Subcutaneous adipose tissue (tissue), 4 donors: Measurements from ENCODE around the gene HK1. TPM values are rescaled to one million over a fixed set of nuclear protein-coding genes. Genes with fewer than 3 reads are reported as not detected.

Experiments used
- total RNA-seq, 4 donors: library from RNA; depleted of rRNA; stranded (reverse); fragments of >200 nt; gene quantifications; one replicate each; pipeline ENCODE4 v1.1.0, GENCODE V29; 2016
- TF ChIP-seq, protein P1 (sequence below): fragments of 450-650 bp; IDR thresholded peaks from one replicate; pipeline ENCODE4 v1.5.1; 2016; ENCODE audit warnings: low read depth, mild to moderate bottlenecking, control low read depth, antibody characterized with exemption, moderate library complexity

The HK1 gene
- total RNA-seq, 4 donors from 2014 or later = 54.4 to 72.2 (median 57.8) TPM

DNA sequence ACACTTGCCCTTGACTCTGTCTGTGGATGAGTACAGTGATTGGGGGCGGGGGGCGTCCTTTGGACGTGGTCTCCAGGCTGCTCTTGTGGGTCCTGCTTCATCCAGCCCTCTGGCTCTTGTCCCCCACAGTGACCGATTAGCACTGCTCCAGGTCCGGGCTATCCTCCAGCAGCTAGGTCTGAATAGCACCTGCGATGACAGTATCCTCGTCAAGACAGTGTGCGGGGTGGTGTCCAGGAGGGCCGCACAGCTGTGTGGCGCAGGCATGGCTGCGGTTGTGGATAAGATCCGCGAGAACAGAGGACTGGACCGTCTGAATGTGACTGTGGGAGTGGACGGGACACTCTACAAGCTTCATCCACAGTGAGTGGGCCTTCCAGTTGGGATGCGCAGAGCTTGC is 120.2 kb downstream of the HK1 start:
- TF ChIP-seq, protein P1, sequence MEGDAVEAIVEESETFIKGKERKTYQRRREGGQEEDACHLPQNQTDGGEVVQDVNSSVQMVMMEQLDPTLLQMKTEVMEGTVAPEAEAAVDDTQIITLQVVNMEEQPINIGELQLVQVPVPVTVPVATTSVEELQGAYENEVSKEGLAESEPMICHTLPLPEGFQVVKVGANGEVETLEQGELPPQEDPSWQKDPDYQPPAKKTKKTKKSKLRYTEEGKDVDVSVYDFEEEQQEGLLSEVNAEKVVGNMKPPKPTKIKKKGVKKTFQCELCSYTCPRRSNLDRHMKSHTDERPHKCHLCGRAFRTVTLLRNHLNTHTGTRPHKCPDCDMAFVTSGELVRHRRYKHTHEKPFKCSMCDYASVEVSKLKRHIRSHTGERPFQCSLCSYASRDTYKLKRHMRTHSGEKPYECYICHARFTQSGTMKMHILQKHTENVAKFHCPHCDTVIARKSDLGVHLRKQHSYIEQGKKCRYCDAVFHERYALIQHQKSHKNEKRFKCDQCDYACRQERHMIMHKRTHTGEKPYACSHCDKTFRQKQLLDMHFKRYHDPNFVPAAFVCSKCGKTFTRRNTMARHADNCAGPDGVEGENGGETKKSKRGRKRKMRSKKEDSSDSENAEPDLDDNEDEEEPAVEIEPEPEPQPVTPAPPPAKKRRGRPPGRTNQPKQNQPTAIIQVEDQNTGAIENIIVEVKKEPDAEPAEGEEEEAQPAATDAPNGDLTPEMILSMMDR = no peak

GRCh38 chr10:69400936-69401335 is 122.6 kb downstream of the HK1 start:
- TF ChIP-seq, protein P1 = no peak

DNA sequence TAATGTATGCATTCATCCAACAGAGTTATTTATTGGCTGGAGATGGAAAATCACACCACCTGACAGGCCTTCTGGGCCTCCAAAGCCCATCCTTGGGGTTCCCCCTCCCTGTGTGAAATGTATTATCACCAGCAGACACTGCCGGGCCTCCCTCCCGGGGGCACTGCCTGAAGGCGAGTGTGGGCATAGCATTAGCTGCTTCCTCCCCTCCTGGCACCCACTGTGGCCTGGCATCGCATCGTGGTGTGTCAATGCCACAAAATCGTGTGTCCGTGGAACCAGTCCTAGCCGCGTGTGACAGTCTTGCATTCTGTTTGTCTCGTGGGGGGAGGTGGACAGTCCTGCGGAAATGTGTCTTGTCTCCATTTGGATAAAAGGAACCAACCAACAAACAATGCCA is 123.1 kb downstream of the HK1 start:
- TF ChIP-seq, protein P1 = no peak

GRCh38 chr10:69402386-69402785 is 124.1 kb downstream of the HK1 start:
- TF ChIP-seq, protein P1 = no peak

DNA sequence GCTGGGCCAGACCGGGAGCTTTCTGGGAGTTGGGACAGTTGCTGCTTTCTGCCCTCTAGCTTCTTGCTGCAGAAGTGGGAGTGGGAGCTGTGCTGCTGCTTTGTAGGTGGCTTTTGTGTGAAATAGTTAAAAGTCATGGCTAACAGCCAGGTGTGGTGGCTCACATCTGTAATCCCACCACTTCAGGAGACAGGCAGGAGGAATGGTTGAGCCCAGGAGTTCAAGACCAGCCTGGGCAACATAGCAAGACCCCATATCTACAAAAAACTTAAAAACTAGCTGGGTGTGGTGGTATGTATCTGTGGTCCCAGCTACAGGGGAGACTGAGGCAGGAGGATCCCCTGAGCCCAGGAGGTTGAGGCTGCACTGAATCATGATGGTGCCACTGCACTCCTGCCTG is 124.8 kb downstream of the HK1 start:
- TF ChIP-seq, protein P1 = no peak

GRCh38 chr10:69403519-69403918 is 125.2 kb downstream of the HK1 start:
- TF ChIP-seq, protein P1 = no peak

GRCh38 chr10:69404786-69405185 is 126.5 kb downstream of the HK1 start:
- TF ChIP-seq, protein P1 = no peak
